Gastroesophageal sphincter (tissue), 3 donors: ENCODE results near the gene COPS4.

ENCODE experiments used
- CTCF ChIP-seq, 4 experiments: fragments of 200-600 bp in 2 of 4; fragments of 450-650 bp in 2 of 4; sonication (generic) in 1 of 4; IDR thresholded peaks; one replicate each; pipeline ENCODE4 v1.5.1; 2017 to 2019; ENCODE audit warnings: antibody characterized with exemption in 4 of 4, mild to moderate bottlenecking in 2 of 4, moderate library complexity in 2 of 4
- POLR2A ChIP-seq, 2 donors: fragments of 450-650 bp; IDR thresholded peaks; one replicate each; pipeline ENCODE4 v1.6.1; 2017; ENCODE audit warnings: antibody characterized with exemption in 2 of 2, mild to moderate bottlenecking in 2 of 2, moderate library complexity in 1 of 2

GRCh38 chr4:83065266-83065665 is 30.3 kb downstream of the COPS4 start:
- TF ChIP-seq POLR2A (IDR thresholded peaks at IDR 0.05) = no peak
- TF ChIP-seq CTCF (IDR thresholded peaks at IDR 0.05) = no peak
